Endometrial microvascular endothelial cells (primary cell): Measurements from ENCODE around the gene SIRPB2. TPM values are rescaled to one million over a fixed set of nuclear protein-coding genes. Genes with fewer than 3 reads are reported as not detected.
"Not testable (repeated sequence)": the region's sequence is repeated elsewhere in the genome, so short reads cannot be mapped to it uniquely, and the experiment has no call there.

Experiments used
- in situ Hi-C: cut with HindIII; loops from 2 replicates; pipeline ENCODE4 v1.10.0; 2017; ENCODE audit warnings: low sequenced_read_pairs, low pct_unique_long_range_greater_than_20kb; ENCODE audit errors: inconsistent ontology term
- total RNA-seq: library from RNA; depleted of rRNA; stranded (reverse); fragments of >200 nt; gene quantifications from one replicate; pipeline ENCODE4 v1.2.3, GENCODE V29; 2015; ENCODE audit errors: inconsistent ontology term

Gene SIRPB2
- total RNA-seq, 1 donor from 2014 or later: 0.19 TPM

- in situ Hi-C loops: no loop called here
These were observed 12.5 kb upstream of the SIRPB2 start for GRCh38 chr20:1503564-1504227.

DNA sequence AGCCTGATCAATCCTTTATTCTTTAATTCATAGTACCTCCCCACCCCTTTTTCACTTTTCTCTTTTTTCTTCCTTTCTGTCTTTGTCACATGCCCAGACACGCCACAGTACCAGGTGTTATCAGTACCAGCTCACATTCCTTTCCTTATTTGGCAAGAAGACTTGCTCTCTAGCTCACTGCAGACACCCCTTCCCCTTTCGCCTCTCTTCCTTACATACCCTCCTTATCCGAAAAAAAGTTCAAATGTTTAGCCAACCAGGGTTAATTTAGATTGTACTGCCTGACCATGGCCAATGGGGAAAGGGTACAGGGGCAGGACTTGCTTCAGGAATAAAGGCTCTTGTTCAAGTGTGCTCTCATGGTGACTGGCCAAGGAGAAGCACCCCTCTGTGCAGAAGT lies 9.3 kb upstream of the SIRPB2 start:
- in situ Hi-C loops: no loop called here

DNA sequence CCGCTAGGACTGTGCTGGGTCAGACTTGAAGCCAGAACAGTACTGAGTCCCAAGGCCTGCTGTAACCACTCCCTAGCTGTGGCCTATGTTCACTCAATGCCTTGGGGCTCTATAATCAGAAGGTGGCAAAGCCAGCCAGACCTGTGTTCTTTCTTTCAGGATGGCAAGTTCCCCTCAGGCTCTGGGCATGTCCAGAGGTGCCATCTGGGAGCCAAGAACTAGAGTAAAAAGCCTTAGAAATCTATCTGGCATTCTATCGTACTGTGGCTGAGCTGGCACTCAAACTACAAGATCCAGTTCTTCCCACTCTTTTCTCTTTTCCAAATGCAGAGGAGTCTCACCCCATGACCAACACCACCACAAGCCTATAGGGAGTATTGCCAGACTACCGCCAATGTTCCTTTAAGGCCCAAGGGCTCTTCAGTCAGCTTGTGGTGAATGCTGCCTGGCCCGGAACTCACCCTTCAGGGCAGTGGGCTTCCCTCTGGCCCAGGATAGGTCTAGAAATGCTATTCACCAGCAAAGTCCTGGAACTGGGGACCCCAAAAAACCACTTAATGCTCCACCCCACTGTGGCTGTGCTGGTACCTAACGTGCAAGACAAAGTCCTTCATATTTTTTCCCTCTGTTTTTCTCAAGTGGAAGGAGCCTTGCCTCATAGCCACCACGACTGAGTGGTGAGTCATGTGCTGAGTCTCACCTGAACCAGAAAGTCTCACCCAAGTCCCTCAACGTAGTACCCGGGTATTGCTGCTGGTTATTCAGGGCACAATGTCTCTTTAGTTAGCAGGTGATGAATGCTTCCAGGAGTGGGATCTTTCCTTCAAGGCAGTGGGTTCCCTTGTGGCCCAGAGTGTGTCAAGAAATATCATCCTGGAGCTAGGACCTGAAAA lies 8.6 kb upstream of the SIRPB2 start:
- in situ Hi-C loops: no loop called here

DNA sequence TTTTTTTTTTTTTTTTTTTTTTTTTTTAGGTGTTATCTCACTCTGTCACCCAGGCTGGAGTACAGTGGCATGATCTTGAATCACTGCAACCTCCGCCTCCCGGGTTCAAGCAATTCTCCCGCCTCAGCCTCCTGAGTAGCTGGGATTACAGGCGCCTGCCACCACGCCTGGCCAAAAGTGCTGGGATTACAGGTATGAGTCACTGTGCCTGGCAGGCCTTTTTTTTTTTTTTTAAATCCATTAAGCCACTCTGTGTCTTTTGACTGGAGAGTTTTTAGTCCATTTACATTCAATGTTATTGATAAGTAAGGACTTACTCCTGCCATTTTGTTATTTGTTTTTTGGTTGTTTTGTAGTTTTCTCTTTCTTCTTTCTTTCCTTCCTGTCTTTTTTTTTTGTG lies 6.2 kb upstream of the SIRPB2 start:
- in situ Hi-C loops: not testable (repeated sequence)

DNA sequence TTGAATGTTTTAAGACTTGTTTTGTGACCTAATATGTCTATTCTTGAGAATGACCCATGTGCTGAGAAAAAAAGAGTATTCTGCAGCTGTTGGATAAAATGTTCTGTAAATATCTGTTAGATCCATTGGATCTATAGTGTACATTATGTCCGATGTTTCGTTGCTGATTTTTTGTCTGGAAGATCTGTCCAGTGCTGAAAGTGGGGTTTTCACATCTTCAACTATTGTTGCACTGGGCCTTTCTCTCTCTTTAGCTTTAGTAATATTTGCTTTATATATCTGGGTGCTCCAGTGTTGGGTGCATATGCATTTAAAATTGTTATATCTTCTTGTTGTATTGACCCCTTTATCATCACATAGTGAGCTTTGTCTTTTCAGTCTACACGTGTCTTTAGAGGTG lies 5.7 kb upstream of the SIRPB2 start:
- in situ Hi-C loops: no loop called here

DNA sequence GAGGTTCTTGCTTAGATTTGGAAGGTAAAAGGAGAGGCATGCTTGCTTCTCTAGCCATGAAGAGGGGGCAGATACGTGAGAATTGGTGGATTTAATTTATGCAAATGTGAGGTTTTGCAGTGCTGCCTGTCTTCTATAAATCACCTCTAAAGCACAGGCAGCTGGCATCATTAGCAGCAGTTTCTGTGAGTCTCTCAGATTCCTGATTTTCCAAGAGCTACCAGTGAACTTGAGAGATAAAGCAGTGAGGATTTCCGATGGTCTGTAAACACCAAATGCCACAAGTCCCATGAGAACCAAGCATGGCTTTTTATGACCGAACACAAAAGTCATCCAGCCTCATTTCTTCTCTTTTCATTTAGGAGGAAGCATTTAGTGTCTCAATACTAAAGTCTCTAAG lies 3.2 kb upstream of the SIRPB2 start:
- in situ Hi-C loops: no loop called here

DNA sequence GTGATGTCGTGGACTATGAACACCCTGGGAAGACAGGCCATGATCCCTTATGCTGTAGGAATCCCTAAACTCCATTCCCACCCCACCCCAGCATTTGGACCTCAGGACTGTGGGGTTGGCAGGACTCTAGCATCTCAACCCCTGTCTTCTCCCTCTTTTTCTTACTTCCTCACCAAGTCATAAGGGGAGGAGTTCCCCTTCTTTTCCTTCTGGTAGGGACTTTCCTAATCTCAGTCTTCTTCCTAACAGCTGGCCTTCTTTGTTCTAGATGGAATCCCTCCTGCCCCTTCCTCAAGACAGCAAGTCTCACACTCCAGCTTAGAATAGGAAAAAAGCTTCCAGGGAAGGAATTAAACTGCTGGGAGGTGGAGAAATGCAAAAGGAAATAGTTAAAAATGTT lies 2.3 kb upstream of the SIRPB2 start:
- in situ Hi-C loops: no loop called here

DNA sequence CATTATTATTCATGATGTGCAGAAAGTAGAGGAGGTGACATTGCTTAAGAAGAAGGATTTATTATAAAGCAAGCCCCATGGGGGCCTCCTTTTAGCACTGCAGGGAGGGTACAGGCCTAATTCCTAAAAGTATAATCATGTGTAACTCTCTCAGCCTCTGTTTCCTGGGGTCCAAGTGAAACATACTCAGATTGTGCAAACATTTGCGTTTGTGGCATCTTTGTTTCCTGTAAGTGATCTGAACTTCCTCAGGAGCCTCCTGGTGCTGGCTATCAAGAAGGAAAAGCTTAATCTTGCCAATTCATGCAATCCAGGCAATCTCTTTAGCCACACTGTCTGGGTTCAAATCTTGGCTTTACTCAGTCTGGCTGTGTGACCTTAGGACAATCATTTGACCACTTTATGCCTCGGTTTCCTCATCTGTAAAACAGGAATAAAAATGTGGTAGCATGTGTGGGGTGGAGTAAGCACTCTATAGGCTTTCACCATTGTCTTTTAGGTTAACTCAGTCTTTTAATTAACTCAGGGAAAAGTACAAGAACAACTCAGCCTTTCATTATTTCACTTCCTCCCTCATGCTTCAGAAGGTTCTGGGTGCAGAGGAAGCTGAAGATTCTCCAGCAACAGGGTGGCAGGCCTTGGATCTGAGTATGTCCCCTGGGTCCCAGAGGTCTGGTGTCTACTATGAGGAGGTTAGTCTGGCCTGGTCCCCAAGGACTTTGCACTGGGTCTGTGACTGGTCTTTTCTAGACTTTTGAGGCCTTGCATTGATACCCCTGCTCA lies 831 bp upstream of the SIRPB2 start:
- in situ Hi-C loops: no loop called here

GRCh38 chr20:1490643-1491195 lies 501 bp downstream of the SIRPB2 start:
- in situ Hi-C loops: no loop called here

DNA sequence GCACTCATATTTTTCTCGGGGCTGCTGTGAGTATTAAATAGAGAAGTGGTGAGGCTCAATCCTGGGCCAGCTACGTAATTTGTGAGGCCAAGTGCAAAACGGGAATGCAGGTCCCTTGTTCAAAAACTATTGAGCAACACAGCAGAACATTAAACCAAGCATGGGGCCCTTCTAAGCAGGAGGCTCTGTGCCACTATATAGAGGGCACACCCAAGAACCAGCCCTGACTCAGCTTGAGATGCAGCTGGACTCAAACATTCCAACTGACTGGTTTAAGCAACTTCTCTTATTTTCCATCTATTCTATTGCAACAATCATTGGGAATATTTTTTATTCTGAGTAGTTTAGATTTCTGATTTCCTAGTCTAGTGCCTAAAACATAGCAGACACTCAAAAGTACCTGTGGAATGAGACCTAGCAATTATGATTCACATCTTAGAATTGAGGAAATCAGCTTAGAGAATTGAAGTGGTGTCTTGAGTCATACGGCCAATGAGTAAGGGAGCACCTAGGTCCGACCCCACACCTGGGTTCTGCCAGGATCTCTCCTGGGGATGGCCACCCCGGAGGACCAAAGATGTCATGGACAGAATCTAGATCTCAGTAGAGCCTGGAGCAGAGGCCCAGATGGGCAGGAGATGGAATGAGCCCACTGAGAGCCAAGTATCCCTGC lies 1.3 kb downstream of the SIRPB2 start:
- in situ Hi-C loops: no loop called here

GRCh38 chr20:1489325-1489724 lies 1.9 kb downstream of the SIRPB2 start:
- in situ Hi-C loops: no loop called here

DNA sequence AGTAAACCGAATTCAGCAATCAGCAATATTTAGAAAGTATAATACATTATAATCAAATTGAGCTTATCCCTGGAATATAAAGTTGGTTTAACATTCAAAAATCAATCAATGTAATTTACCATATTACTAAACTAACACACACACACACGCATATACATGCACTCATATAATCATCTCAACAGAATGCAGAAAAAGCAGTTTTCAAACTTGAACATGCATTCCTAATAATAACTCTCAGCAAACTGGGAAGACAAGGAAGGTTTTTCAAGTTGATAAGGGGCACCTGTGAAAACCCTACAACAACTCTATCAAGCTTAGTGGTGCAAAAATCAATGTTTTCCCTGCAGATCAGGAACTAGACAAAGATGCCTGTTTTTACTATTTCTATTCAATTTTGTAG lies 4.7 kb downstream of the SIRPB2 start:
- in situ Hi-C loops: no loop called here

DNA sequence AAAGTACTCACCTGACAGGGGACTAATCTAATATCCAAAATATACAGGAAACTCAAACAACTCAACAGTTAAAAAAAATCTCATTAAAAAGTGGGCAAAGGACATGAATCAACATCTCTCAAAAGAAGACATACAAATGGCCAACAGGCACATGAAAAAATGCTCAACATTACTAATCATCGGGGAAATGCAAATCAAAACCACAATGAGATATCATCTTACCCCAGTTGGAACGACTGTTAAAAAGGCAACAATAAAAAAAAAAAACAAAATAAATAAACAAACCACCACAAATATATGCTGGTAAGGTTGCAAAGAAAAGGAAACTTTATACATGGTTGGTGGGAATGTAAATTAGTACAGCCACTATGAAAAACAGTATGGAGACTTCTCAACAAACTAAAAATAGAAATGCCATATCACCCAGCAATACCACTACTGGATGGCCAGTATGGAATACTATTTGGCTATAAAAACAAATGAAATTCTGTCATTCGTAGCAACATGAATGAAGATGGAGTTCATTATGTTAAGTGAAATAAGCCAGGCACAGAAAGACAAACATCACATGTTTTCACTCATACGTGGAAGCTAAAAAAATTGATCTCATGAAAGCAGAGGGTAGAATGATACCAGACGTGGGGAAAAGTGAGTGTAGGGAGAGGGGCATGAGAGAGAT lies 6.6 kb downstream of the SIRPB2 start:
- in situ Hi-C loops: no loop called here

DNA sequence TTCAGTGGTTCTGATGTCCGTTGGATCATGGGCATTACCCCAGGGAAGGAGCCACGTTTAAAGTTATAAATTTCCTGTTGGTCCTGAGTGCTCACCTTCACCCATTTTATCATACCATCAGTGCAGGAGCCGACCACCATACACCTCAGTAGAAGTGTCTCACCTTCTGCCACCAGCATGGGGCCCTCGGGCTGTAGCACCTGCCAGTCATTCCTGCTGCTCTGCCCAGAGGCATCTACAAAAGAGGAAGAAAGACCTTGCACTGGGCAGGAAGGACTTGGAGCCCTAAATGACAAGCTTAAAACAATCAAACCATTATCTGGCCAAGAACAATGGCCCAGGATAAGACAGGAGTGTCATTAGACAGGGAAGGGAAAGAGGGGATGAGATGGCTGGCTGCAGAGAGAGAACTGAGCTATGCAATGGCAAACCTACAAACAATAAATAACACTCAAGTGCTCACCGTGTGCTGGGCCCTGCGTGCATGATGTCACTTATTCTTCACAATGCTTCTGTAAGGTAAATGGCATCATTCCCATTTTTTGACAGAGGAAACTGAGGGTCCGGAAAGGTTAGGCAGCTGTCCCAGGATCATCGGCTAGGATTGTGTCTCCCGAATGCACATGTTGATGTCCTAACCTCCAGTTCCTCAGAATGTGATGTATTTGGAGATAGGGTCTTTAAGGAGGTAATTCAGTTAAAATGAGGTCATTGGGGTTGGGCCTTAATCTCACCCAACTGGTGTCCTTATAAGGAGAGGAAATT lies 11.2 kb downstream of the SIRPB2 start:
- in situ Hi-C loops: no loop called here

DNA sequence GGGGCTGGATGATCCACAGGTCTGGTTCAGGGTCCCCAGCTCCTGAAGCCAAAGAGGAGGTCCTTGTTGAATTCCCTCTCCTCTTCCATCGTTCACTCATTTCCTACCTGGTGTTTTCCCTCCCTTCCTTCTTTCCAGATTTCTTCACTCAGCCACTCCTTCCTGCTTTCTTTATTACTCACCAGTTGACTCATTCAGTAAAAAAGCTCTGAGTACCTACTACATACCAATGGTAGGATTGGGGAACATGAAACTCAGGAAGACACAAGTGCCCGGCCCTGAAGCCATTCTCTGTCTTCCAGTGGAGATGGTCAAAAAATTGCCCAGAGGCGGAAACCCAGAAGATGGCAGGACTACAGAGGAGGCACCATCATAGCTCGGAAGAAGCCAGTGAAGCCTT lies 12.7 kb downstream of the SIRPB2 start:
- in situ Hi-C loops: no loop called here

DNA sequence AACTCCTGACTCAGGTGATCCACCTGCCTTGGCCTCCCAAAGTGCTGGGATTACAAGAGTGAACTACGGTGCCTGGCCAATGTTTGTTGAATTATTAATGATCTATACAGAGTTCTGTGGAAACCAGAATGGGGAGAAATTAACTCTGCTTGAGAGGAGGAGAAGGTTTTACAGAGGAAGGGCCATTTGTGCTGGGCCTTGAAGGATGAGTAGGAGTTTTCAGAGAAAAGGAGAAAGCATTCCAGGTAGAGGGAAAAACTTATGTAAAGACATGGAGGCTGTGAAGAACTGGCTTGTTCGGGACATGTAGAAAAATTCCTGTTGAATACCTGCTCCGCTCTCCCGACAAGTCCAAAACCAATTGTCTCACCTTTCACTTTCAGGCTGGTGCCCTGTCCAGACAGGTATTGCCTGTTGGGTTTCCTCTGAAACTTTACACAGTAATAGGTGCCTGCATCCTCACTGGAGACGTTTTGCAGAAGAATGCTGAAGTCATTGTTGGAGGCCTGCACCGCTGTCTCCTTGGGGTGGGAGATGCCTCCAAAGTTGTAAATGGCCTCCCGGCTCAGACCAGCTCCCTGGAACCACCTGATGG lies 13.2 kb downstream of the SIRPB2 start:
- in situ Hi-C loops: no loop called here

- in situ Hi-C loops: no loop called here
These were observed 16.2 kb downstream of the SIRPB2 start for GRCh38 chr20:1474817-1475603.
